ENCODE results near the gene TTR. TPM values are rescaled to one million over a fixed set of nuclear protein-coding genes. Genes with fewer than 3 reads are reported as not detected.

Gene TTR
- total RNA-seq, 2 experiments from 2014 or later: not detected

- no peaks in the 10 kb centered on the region for H3K27me3 ChIP-seq (ENCODE audit: control insufficient read depth in 1 of 2, insufficient read depth in 2 of 2, low read length in 2 of 2)
- Mint-ChIP-seq H3K4me1 (ENCODE audit: low read depth) (no peaks in the 10 kb centered on the region), H3K9me3 (no peaks in the 10 kb centered on the region), H3K4me3 (no peak overlapping the region), H3K36me3 (ENCODE audit: low read depth) (no peaks in the 10 kb centered on the region), H3K27me3 (no peaks in the 10 kb centered on the region), H3K27ac (no peak overlapping the region)
- CTCF ChIA-PET: no interaction called here
- DNase-seq (no peak), ATAC-seq (ENCODE audit: poor library complexity) (no peak)
- H3K9me3 ChIP-seq (ENCODE audit: control insufficient read depth in 1 of 2, insufficient read depth in 1 of 2, low read length in 2 of 2): no peaks in the 10 kb centered on the region
- no peaks in the 10 kb centered on the region for H3K4me1 ChIP-seq (ENCODE audit: insufficient read depth, low read length)
- no peak for TF ChIP-seq CTCF (IDR thresholded peaks at IDR 0.05)
- POLR2A ChIA-PET: no interaction called here
- no peak overlapping the region for H3K27ac ChIP-seq (ENCODE audit: low read depth in 1 of 2, low read length in 2 of 2)
- no peaks in the 10 kb centered on the region for H3K36me3 ChIP-seq (ENCODE audit: insufficient read depth, low read length)
- no peak overlapping the region for H3K4me3 ChIP-seq (ENCODE audit: low read length)
- intact Hi-C loops (cut with DNase I, micrococcal nuclease): no loop called here
Observed at GRCh38 chr18:31611511-31611910, 19.8 kb downstream of the TTR start.

GRCh38 chr18:31612124-31612523, 20.4 kb downstream of the TTR start:
- Histone ChIP-seq H3K36me3 (ENCODE audit: insufficient read depth, low read length) (no peaks in the 10 kb centered on the region), H3K27ac (ENCODE audit: low read depth in 1 of 2, low read length in 2 of 2) (no peak overlapping the region), H3K9me3 (ENCODE audit: control insufficient read depth in 1 of 2, insufficient read depth in 1 of 2, low read length in 2 of 2) (no peaks in the 10 kb centered on the region), H3K4me1 (ENCODE audit: insufficient read depth, low read length) (no peaks in the 10 kb centered on the region), H3K4me3 (ENCODE audit: low read length) (no peak overlapping the region), H3K27me3 (ENCODE audit: control insufficient read depth in 1 of 2, insufficient read depth in 2 of 2, low read length in 2 of 2) (no peaks in the 10 kb centered on the region)
- POLR2A ChIA-PET: no interaction called here
- H3K4me3 Mint-ChIP-seq: no peak overlapping the region
- no peaks in the 10 kb centered on the region for H3K9me3 Mint-ChIP-seq
- DNase-seq: no peak
- no peak overlapping the region for H3K27ac Mint-ChIP-seq
- TF ChIP-seq CTCF (IDR thresholded peaks at IDR 0.05): no peak
- CTCF ChIA-PET: no interaction called here
- intact Hi-C loops (cut with DNase I, micrococcal nuclease): no loop called here
- no peaks in the 10 kb centered on the region for H3K4me1 Mint-ChIP-seq (ENCODE audit: low read depth)
- ATAC-seq (ENCODE audit: poor library complexity): no peak
- no peaks in the 10 kb centered on the region for H3K36me3 Mint-ChIP-seq (ENCODE audit: low read depth)
- no peaks in the 10 kb centered on the region for H3K27me3 Mint-ChIP-seq

- no peak overlapping the region for H3K4me3 ChIP-seq (ENCODE audit: low read length)
- H3K4me1 Mint-ChIP-seq (ENCODE audit: low read depth): no peaks in the 10 kb centered on the region
- H3K27me3 ChIP-seq (ENCODE audit: control insufficient read depth in 1 of 2, insufficient read depth in 2 of 2, low read length in 2 of 2): no peaks in the 10 kb centered on the region
- H3K27ac Mint-ChIP-seq: no peak overlapping the region
- POLR2A ChIA-PET: no interaction called here
- TF ChIP-seq CTCF (IDR thresholded peaks at IDR 0.05): no peak
- H3K36me3 ChIP-seq (ENCODE audit: insufficient read depth, low read length): no peaks in the 10 kb centered on the region
- H3K9me3 Mint-ChIP-seq: no peaks in the 10 kb centered on the region
- peaks cover 4% of the 10 kb centered on the region for H3K27me3 Mint-ChIP-seq
- H3K9me3 ChIP-seq (ENCODE audit: control insufficient read depth in 1 of 2, insufficient read depth in 1 of 2, low read length in 2 of 2): no peaks in the 10 kb centered on the region
- DNase-seq (no peak), ATAC-seq (ENCODE audit: poor library complexity) (no peak)
- no peak overlapping the region for H3K4me3 Mint-ChIP-seq
- no peaks in the 10 kb centered on the region for H3K4me1 ChIP-seq (ENCODE audit: insufficient read depth, low read length)
- H3K27ac ChIP-seq (ENCODE audit: low read depth in 1 of 2, low read length in 2 of 2): no peak overlapping the region
- no peaks in the 10 kb centered on the region for H3K36me3 Mint-ChIP-seq (ENCODE audit: low read depth)
- intact Hi-C loops (cut with DNase I, micrococcal nuclease): no loop called here
- CTCF ChIA-PET: no interaction called here
Observed at GRCh38 chr18:31614044-31614443, 22.4 kb downstream of the TTR start.
